ENCODE data around the gene TMEM161B.

GRCh38 chr5:88276378-88276777, 7.7 kb upstream of the TMEM161B start:
- no peak for TF ChIP-seq EP300 (IDR thresholded peaks at IDR 0.05)
- TF ChIP-seq, protein P1, sequence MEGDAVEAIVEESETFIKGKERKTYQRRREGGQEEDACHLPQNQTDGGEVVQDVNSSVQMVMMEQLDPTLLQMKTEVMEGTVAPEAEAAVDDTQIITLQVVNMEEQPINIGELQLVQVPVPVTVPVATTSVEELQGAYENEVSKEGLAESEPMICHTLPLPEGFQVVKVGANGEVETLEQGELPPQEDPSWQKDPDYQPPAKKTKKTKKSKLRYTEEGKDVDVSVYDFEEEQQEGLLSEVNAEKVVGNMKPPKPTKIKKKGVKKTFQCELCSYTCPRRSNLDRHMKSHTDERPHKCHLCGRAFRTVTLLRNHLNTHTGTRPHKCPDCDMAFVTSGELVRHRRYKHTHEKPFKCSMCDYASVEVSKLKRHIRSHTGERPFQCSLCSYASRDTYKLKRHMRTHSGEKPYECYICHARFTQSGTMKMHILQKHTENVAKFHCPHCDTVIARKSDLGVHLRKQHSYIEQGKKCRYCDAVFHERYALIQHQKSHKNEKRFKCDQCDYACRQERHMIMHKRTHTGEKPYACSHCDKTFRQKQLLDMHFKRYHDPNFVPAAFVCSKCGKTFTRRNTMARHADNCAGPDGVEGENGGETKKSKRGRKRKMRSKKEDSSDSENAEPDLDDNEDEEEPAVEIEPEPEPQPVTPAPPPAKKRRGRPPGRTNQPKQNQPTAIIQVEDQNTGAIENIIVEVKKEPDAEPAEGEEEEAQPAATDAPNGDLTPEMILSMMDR (IDR thresholded peaks at IDR 0.05) = no peak
